Activated T-helper 17 cell treated with anti-CD3 and anti-CD28 coated beads, Interleukin-2, amount 50 U/mL, for 72 hours (primary cell): ENCODE results near the gene TRIM3. TPM values are rescaled to one million over a fixed set of nuclear protein-coding genes. Genes with fewer than 3 reads are reported as not detected.

ENCODE experiments used
- ATAC-seq: fragments of 150-1000 bp; cut with Tn5 transposase; replicated peaks from 2 replicates; pipeline ENCODE4 v1.10.0; 2021; ENCODE audit warnings: mild to moderate bottlenecking, moderate library complexity
- H3K27ac Mint-ChIP-seq: one replicate; pipeline ENCODE4 v1.8.0; 2022; ENCODE audit warnings: mixed read lengths
- H3K27me3 Mint-ChIP-seq: one replicate; pipeline ENCODE4 v1.8.0; 2022; ENCODE audit warnings: mixed read lengths
- H3K36me3 Mint-ChIP-seq: one replicate; pipeline ENCODE4 v1.8.0; 2022; ENCODE audit warnings: low read depth, mild to moderate bottlenecking, mixed read lengths
- H3K4me1 Mint-ChIP-seq: one replicate; pipeline ENCODE4 v1.8.0; 2022; ENCODE audit warnings: mixed read lengths
- H3K4me3 Mint-ChIP-seq: one replicate; pipeline ENCODE4 v1.8.0; 2022; ENCODE audit warnings: mild to moderate bottlenecking, mixed read lengths
- H3K9me3 Mint-ChIP-seq: one replicate; pipeline ENCODE4 v1.8.0; 2022; ENCODE audit warnings: mixed read lengths
- total RNA-seq, 2 donors: library from RNA; stranded (reverse); gene quantifications; one replicate each; pipeline ENCODE4 v1.2.3, GENCODE V29; 2022

Gene TRIM3
- total RNA-seq, 2 donors from 2014 or later, result 7.0 to 10.7 TPM

GRCh38 chr11:6486938-6487337 is 13.2 kb upstream of the TRIM3 start:
- Mint-ChIP-seq H3K27me3 (no peaks in the 10 kb centered on the region), H3K4me3 (no peak overlapping the region), H3K9me3 (no peaks in the 10 kb centered on the region), H3K4me1 (peaks cover 12% of the 10 kb centered on the region), H3K27ac (no peak overlapping the region), H3K36me3 (peaks cover 58% of the 10 kb centered on the region)
- ATAC-seq, result no peak

- peak; percentile 13 for ATAC-seq
- H3K27ac Mint-ChIP-seq, result no peak overlapping the region
- peaks cover 55% of the 10 kb centered on the region for H3K36me3 Mint-ChIP-seq
- peaks cover 12% of the 10 kb centered on the region for H3K4me1 Mint-ChIP-seq
- H3K9me3 Mint-ChIP-seq, result no peaks in the 10 kb centered on the region
- H3K27me3 Mint-ChIP-seq, result no peaks in the 10 kb centered on the region
- H3K4me3 Mint-ChIP-seq, result no peak overlapping the region
These were observed 12.5 kb upstream of the TRIM3 start for GRCh38 chr11:6486256-6486655.

- H3K27ac Mint-ChIP-seq, result no peak overlapping the region
- no peak overlapping the region for H3K4me3 Mint-ChIP-seq
- peaks cover 55% of the 10 kb centered on the region for H3K36me3 Mint-ChIP-seq
- H3K4me1 Mint-ChIP-seq, result peaks cover 13% of the 10 kb centered on the region
- H3K9me3 Mint-ChIP-seq, result no peaks in the 10 kb centered on the region
- ATAC-seq, result no peak
- no peaks in the 10 kb centered on the region for H3K27me3 Mint-ChIP-seq
These were observed 11.9 kb upstream of the TRIM3 start for GRCh38 chr11:6485661-6486060.

- Mint-ChIP-seq H3K9me3 (no peaks in the 10 kb centered on the region), H3K27ac (peak overlapping the region; percentile 97), H3K36me3 (peaks cover 54% of the 10 kb centered on the region), H3K4me1 (peaks cover 16% of the 10 kb centered on the region), H3K4me3 (peak overlapping the region; percentile 92), H3K27me3 (no peaks in the 10 kb centered on the region)
- no peak for ATAC-seq
These were observed 9.3 kb upstream of the TRIM3 start for GRCh38 chr11:6483015-6483414.

GRCh38 chr11:6482441-6482840 is 8.7 kb upstream of the TRIM3 start:
- Mint-ChIP-seq H3K4me3 (peak overlapping the region; percentile 92), H3K27me3 (no peaks in the 10 kb centered on the region), H3K27ac (peak overlapping the region; percentile 97), H3K4me1 (peaks cover 16% of the 10 kb centered on the region), H3K9me3 (no peaks in the 10 kb centered on the region), H3K36me3 (peaks cover 59% of the 10 kb centered on the region)
- ATAC-seq, result no peak

- H3K9me3 Mint-ChIP-seq, result no peaks in the 10 kb centered on the region
- peaks cover 16% of the 10 kb centered on the region for H3K4me1 Mint-ChIP-seq
- H3K4me3 Mint-ChIP-seq, result peak overlapping the region; percentile 92
- no peak for ATAC-seq
- no peaks in the 10 kb centered on the region for H3K27me3 Mint-ChIP-seq
- H3K36me3 Mint-ChIP-seq, result peaks cover 64% of the 10 kb centered on the region
- H3K27ac Mint-ChIP-seq, result peak overlapping the region; percentile 97
These were observed 8.2 kb upstream of the TRIM3 start for GRCh38 chr11:6481924-6482275.

- Mint-ChIP-seq H3K36me3 (peaks cover 70% of the 10 kb centered on the region), H3K9me3 (no peaks in the 10 kb centered on the region), H3K4me1 (peaks cover 16% of the 10 kb centered on the region), H3K27me3 (no peaks in the 10 kb centered on the region), H3K27ac (peak within 1 kb of the TSS; percentile 97), H3K4me3 (peak within 1 kb of the TSS; percentile 92)
- peak; percentile 99 for ATAC-seq
These were observed 7.5 kb upstream of the TRIM3 start, which contains the start of the genes ARFIP2 and TIMM10B for GRCh38 chr11:6481012-6481923. TSS of gene ARFIP2 (minus strand) at chr11:6481331. CDS start at chr11:6480421, 910 bp downstream. TSS of gene TIMM10B (plus strand) at chr11:6481501. CDS start at chr11:6481517, 16 bp downstream.

- Mint-ChIP-seq H3K9me3 (no peaks in the 10 kb centered on the region), H3K36me3 (peaks cover 70% of the 10 kb centered on the region)
- ATAC-seq, result no peak
These were observed 6.7 kb upstream of the TRIM3 start for GRCh38 chr11:6480299-6480914.

GRCh38 chr11:6476571-6476970 is 2.8 kb upstream of the TRIM3 start:
- H3K9me3 Mint-ChIP-seq, result no peaks in the 10 kb centered on the region
- H3K4me1 Mint-ChIP-seq, result peaks cover 10% of the 10 kb centered on the region
- H3K27me3 Mint-ChIP-seq, result no peaks in the 10 kb centered on the region
- H3K4me3 Mint-ChIP-seq, result no peak overlapping the region
- H3K36me3 Mint-ChIP-seq, result peaks cover 51% of the 10 kb centered on the region
- ATAC-seq, result no peak
- no peak overlapping the region for H3K27ac Mint-ChIP-seq

More at GRCh38 chr11:6480299-6480914, 6.7 kb upstream of the TRIM3 start:
- Mint-ChIP-seq H3K4me3 (peak overlapping the region; percentile 92), H3K4me1 (peaks cover 16% of the 10 kb centered on the region), H3K27ac (peak overlapping the region; percentile 97), H3K27me3 (no peaks in the 10 kb centered on the region)

GRCh38 chr11:6475936-6476335 is 2.2 kb upstream of the TRIM3 start:
- Mint-ChIP-seq H3K27me3 (no peaks in the 10 kb centered on the region), H3K9me3 (no peaks in the 10 kb centered on the region), H3K36me3 (peaks cover 45% of the 10 kb centered on the region), H3K4me1 (peaks cover 10% of the 10 kb centered on the region), H3K27ac (no peak overlapping the region), H3K4me3 (no peak overlapping the region)
- no peak for ATAC-seq

GRCh38 chr11:6474806-6475500 is 1.2 kb upstream of the TRIM3 start:
- no peak for ATAC-seq
- H3K27ac Mint-ChIP-seq, result peak overlapping the region; percentile 63
- no peaks in the 10 kb centered on the region for H3K9me3 Mint-ChIP-seq
- no peaks in the 10 kb centered on the region for H3K27me3 Mint-ChIP-seq
- H3K36me3 Mint-ChIP-seq, result peaks cover 36% of the 10 kb centered on the region
- H3K4me3 Mint-ChIP-seq, result peak overlapping the region; percentile 77
- H3K4me1 Mint-ChIP-seq, result peaks cover 6% of the 10 kb centered on the region

GRCh38 chr11:6474413-6474792 is 662 bp upstream of the TRIM3 start:
- no peaks in the 10 kb centered on the region for H3K9me3 Mint-ChIP-seq
- H3K4me3 Mint-ChIP-seq, result peak overlapping the region; percentile 77
- no peak for ATAC-seq
- peak overlapping the region; percentile 63 for H3K27ac Mint-ChIP-seq
- H3K27me3 Mint-ChIP-seq, result no peaks in the 10 kb centered on the region
- peaks cover 6% of the 10 kb centered on the region for H3K4me1 Mint-ChIP-seq
- peaks cover 31% of the 10 kb centered on the region for H3K36me3 Mint-ChIP-seq

- Mint-ChIP-seq H3K27me3 (no peaks in the 10 kb centered on the region), H3K27ac (peak overlapping the region; percentile 38), H3K36me3 (peaks cover 16% of the 10 kb centered on the region), H3K4me3 (peak overlapping the region; percentile 77), H3K9me3 (no peaks in the 10 kb centered on the region), H3K4me1 (peaks cover 6% of the 10 kb centered on the region)
- ATAC-seq, result no peak
These were observed 807 bp downstream of the TRIM3 start for GRCh38 chr11:6472934-6473333.

- no peak for ATAC-seq
- no peak overlapping the region for H3K27ac Mint-ChIP-seq
- H3K4me3 Mint-ChIP-seq, result no peak overlapping the region
- H3K36me3 Mint-ChIP-seq, result peaks cover 6% of the 10 kb centered on the region
- no peaks in the 10 kb centered on the region for H3K27me3 Mint-ChIP-seq
- H3K4me1 Mint-ChIP-seq, result peaks cover 6% of the 10 kb centered on the region
- H3K9me3 Mint-ChIP-seq, result no peaks in the 10 kb centered on the region
These were observed 4.1 kb downstream of the TRIM3 start for GRCh38 chr11:6469599-6469998.
